Measurements from ENCODE around the gene TREH. TPM values are rescaled to one million over a fixed set of nuclear protein-coding genes. Genes with fewer than 3 reads are reported as not detected.

Gene TREH
- total and polyA plus RNA-seq, 2 of the 8 experiments (the other 6 are each of a cell fraction or from before 2014, with no cell fraction given), result 0.03 TPM; not detected in 1

- Histone ChIP-seq H3K27me3 (replicated peaks in 1 of 4; ENCODE audit: control insufficient read depth in 3 of 4, extremely low read depth in 1 of 4, insufficient read depth in 3 of 4, low read length in 3 of 4) (no peaks in the 10 kb centered on the region), H2BK120ac (replicated peaks; ENCODE audit: low read depth, low read length) (no peak overlapping the region), H4K91ac (replicated peaks; ENCODE audit: insufficient read length, low read length) (peak overlapping the region; percentile 86), H3K79me2 (ENCODE audit: control insufficient read depth in 1 of 2, insufficient read depth in 2 of 2, low read length in 2 of 2) (peaks cover 7 to 27% of the 10 kb centered on the region in 2 experiments; a peak in 2 of 4 replicates), H3K4me1 (replicated peaks in 1 of 4; ENCODE audit: control insufficient read depth in 3 of 4, insufficient read depth in 4 of 4, low read length in 3 of 4) (peaks cover 5 to 34% (median 28%) of the 10 kb centered on the region in 4 experiments), H3K56ac (replicated peaks; ENCODE audit: insufficient read length, low read depth, low read length) (peak overlapping the region; percentile 24), H3K9ac (replicated peaks in 1 of 4; ENCODE audit: extremely low read depth in 1 of 4, low read depth in 3 of 4, low read length in 3 of 4) (peak overlapping the region in 3 of 4 experiments; percentile 63 to 71 (median 66); a peak in 6 of 7 replicates), H3K4me2 (ENCODE audit: insufficient read depth in 1 of 2, low read depth in 2 of 2, low read length in 2 of 2) (peak overlapping the region; percentile 97), H3K36me3 (ENCODE audit: control insufficient read depth in 2 of 4, insufficient read depth in 4 of 4, low read length in 3 of 4) (peaks cover 3 to 13% (median 6%) of the 10 kb centered on the region in 4 experiments; a peak in 5 of 8 replicates), H3K23ac (ENCODE audit: insufficient read length) (no peak overlapping the region), H4K5ac (ENCODE audit: insufficient read length, low read depth, low read length) (no peak overlapping the region), H2AK5ac (ENCODE audit: low read depth, low read length) (peak overlapping the region; percentile 56; the same call in 1 of the 2 replicates), H3K18ac (ENCODE audit: extremely low read depth, low read length) (peak overlapping the region; percentile 19; the same call in 1 of the 2 replicates), H2BK12ac (ENCODE audit: low read depth, low read length) (peak overlapping the region; percentile 60), H2AFZ (ENCODE audit: low read length) (no peak overlapping the region), H2BK5ac (ENCODE audit: low read depth, low read length) (peak overlapping the region; percentile 22; the same call in 1 of the 2 replicates), H3K27ac (ENCODE audit: low read depth, low read length) (0 out of 2 replicates have a peak overlapping the region, but pooled peaks have one; percentile 50), H2BK15ac (ENCODE audit: low read length) (peak overlapping the region; percentile 94; the same call in 1 of the 2 replicates), H3K14ac (ENCODE audit: insufficient read length) (no peak overlapping the region), H2BK20ac (ENCODE audit: low read length) (no peak overlapping the region), H3K9me3 (ENCODE audit: insufficient read depth in 2 of 2, low read depth in 1 of 2, low read length in 1 of 2) (no peaks in the 10 kb centered on the region), H4K20me1 (replicated peaks in 1 of 2; ENCODE audit: control insufficient read depth in 1 of 2, insufficient read depth in 2 of 2, low read length in 2 of 2) (peaks cover 0 to 5% of the 10 kb centered on the region in 2 experiments), H3K79me1 (ENCODE audit: low read depth, low read length) (peaks cover 15% of the 10 kb centered on the region), H3K4ac (replicated peaks; ENCODE audit: insufficient read length, low read depth, low read length) (peak overlapping the region; percentile 19), H3K4me3 (ENCODE audit: extremely low read depth in 1 of 4, insufficient read depth in 2 of 4, low read depth in 3 of 4, low read length in 4 of 4) (peak overlapping the region; percentile 41 to 82 (median 70)), H3K23me2 (ENCODE audit: low read depth, low read length) (peaks cover 7% of the 10 kb centered on the region), H4K8ac (ENCODE audit: extremely low read depth, insufficient read depth, low read length) (peak overlapping the region; percentile 64; the same call in 1 of the 2 replicates)
- FAIRE-seq, result no peak
- ChIA-PET CTCF (ENCODE audit: partially characterized antibody) (interaction anchor here (1.0 to 10.4 kb wide), 10 partner anchors 12 to 85 kb away, joined by 3 to 155 read pairs (median 4); partner anchors contain the start of gene PHLDB1), POLR2A (ENCODE audit: partially characterized antibody) (interaction anchor here (1.0 to 28.7 kb wide), 7 partner anchors 9 to 169 kb away, joined by 3 to 574 read pairs (median 6); partner anchors contain the start of genes DDX6 and PHLDB1)
- WGBS, 2 experiments (ENCODE audit: extremely low coverage in 1 of 2, insufficient coverage in 1 of 2, insufficient read length in 1 of 2, insufficient replicate concordance in 2 of 2, low coverage in 1 of 2, low lambda C conversion rate in 2 of 2, missing lambda C conversion rate in 1 of 2), result 46% methylated on average over 4 of the region's 4 CpGs; no CpG with 5 or more reads in 1 of the 2 experiments
- no peak for TF ChIP-seq TAF1 (IDR thresholded peaks at IDR 0.05; ENCODE audit: low read depth, low read length)
- no peak for TF ChIP-seq ATF3 (IDR thresholded peaks at IDR 0.05; ENCODE audit: insufficient read depth, low read depth, low read length)
- TF ChIP-seq SRF (IDR thresholded peaks at IDR 0.05; ENCODE audit: low read depth, low read length), result no peak
- TF ChIP-seq CEBPB (IDR thresholded peaks at IDR 0.05; ENCODE audit: low read depth, low read length), result no peak
- TF ChIP-seq ASH2L (IDR thresholded peaks at IDR 0.05; ENCODE audit: low read length), result no peak
- no peak for TF ChIP-seq POLR2A (IDR thresholded peaks at IDR 0.05; ENCODE audit: control extremely low read depth in 1 of 2, low read depth in 2 of 2, low read length in 2 of 2)
- TF ChIP-seq RFX5 (IDR thresholded peaks at IDR 0.05; ENCODE audit: borderline replicate concordance, low read depth, low read length), result no peak
- TF ChIP-seq SIX5 (IDR thresholded peaks at IDR 0.05; ENCODE audit: low read depth, low read length), result no peak
- TF ChIP-seq KDM5A (IDR thresholded peaks at IDR 0.05; ENCODE audit: low read length), result no peak
- TF ChIP-seq SAP30 (IDR thresholded peaks at IDR 0.05; ENCODE audit: insufficient read depth, insufficient replicate concordance, low read length), result no peak
- no peak for TF ChIP-seq JUND (IDR thresholded peaks at IDR 0.05; ENCODE audit: low read length)
- DNase-seq (ENCODE audit: low read depth in 1 of 2, low spot score in 2 of 2), result no peak
Measured at GRCh38 chr11:118621784-118622375, 57.6 kb downstream of the TREH start.
